PFSK-1 (cell line): ENCODE data around the gene HDAC6.

Experiments
- POLR2AphosphoS5 ChIP-seq: IDR thresholded peaks from 2 replicates; pipeline ENCODE4 v1.6.1; 2012; ENCODE audit warnings: low read depth, mild to moderate bottlenecking, control low read depth, low read length, moderate library complexity
- SIN3A ChIP-seq: IDR thresholded peaks from 2 replicates; pipeline ENCODE4 v1.6.1; 2012; ENCODE audit warnings: mild to moderate bottlenecking, low read length, moderate library complexity, borderline replicate concordance; ENCODE audit not compliant: insufficient read depth
- TAF1 ChIP-seq: IDR thresholded peaks from 2 replicates; pipeline ENCODE4 v1.6.1; 2012; ENCODE audit warnings: low read length, control low read depth, borderline replicate concordance; ENCODE audit not compliant: insufficient read depth
- TF ChIP-seq, protein P1 (sequence below), 2 experiments: IDR thresholded peaks; 2 replicates each; pipeline versions ENCODE4 v1.6.1 to v1.8.0; 2011 to 2012; ENCODE audit warnings: low read depth in 2 of 2, low read length in 2 of 2, control low read depth in 1 of 2, inconsistent platforms in 1 of 2, mild to moderate bottlenecking in 1 of 2, moderate library complexity in 1 of 2; ENCODE audit not compliant: insufficient read depth in 1 of 2

GRCh38 chrX:48786341-48786800, 15.5 kb upstream of the HDAC6 start, which contains the start of gene GATA1:
- TF ChIP-seq TAF1 = no peak
- no peak for TF ChIP-seq POLR2AphosphoS5
- TF ChIP-seq, protein P1, sequence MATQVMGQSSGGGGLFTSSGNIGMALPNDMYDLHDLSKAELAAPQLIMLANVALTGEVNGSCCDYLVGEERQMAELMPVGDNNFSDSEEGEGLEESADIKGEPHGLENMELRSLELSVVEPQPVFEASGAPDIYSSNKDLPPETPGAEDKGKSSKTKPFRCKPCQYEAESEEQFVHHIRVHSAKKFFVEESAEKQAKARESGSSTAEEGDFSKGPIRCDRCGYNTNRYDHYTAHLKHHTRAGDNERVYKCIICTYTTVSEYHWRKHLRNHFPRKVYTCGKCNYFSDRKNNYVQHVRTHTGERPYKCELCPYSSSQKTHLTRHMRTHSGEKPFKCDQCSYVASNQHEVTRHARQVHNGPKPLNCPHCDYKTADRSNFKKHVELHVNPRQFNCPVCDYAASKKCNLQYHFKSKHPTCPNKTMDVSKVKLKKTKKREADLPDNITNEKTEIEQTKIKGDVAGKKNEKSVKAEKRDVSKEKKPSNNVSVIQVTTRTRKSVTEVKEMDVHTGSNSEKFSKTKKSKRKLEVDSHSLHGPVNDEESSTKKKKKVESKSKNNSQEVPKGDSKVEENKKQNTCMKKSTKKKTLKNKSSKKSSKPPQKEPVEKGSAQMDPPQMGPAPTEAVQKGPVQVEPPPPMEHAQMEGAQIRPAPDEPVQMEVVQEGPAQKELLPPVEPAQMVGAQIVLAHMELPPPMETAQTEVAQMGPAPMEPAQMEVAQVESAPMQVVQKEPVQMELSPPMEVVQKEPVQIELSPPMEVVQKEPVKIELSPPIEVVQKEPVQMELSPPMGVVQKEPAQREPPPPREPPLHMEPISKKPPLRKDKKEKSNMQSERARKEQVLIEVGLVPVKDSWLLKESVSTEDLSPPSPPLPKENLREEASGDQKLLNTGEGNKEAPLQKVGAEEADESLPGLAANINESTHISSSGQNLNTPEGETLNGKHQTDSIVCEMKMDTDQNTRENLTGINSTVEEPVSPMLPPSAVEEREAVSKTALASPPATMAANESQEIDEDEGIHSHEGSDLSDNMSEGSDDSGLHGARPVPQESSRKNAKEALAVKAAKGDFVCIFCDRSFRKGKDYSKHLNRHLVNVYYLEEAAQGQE (IDR thresholded peaks at IDR 0.05; ENCODE audit: insufficient read depth in 1 of 2, low read depth in 2 of 2, low read length in 2 of 2) = no peak
- TF ChIP-seq SIN3A = no peak
